Neural progenitor cell (in vitro differentiated cells): Measurements from ENCODE around the gene PLEKHA6. TPM values are rescaled to one million over a fixed set of nuclear protein-coding genes. Genes with fewer than 3 reads are reported as not detected.

Experiments
- DNase-seq: peaks from one replicate; pipeline ENCODE4 v3.0.0-alpha.2; 2016; ENCODE audit warnings: low spot score
- H2AFZ ChIP-seq: fragments of 200-600 bp; sonication (generic); replicated peaks from 2 replicates; pipeline ENCODE4 v1.6.1; 2016; ENCODE audit warnings: antibody characterized with exemption
- H3F3A ChIP-seq: fragments of 200-600 bp; sonication (generic); 2 replicates; pipeline ENCODE4 v1.6.1; 2016; ENCODE audit warnings: antibody characterized with exemption, low read depth
- H3K27ac ChIP-seq: fragments of 200-600 bp; sonication (generic); 2 replicates; pipeline ENCODE4 v1.5.1; 2016; ENCODE audit warnings: mild to moderate bottlenecking
- H3K27me3 ChIP-seq: fragments of 200-600 bp; sonication (generic); 2 replicates; pipeline ENCODE4 v1.6.1; 2016; ENCODE audit warnings: mild to moderate bottlenecking, moderate library complexity
- H3K36me3 ChIP-seq: fragments of 200-600 bp; sonication (generic); 2 replicates; pipeline ENCODE4 v1.5.1; 2016
- H3K4me1 ChIP-seq: fragments of 200-600 bp; sonication (generic); 2 replicates; pipeline ENCODE4 v1.6.1; 2016; ENCODE audit warnings: mixed run types
- H3K4me2 ChIP-seq: fragments of 200-600 bp; sonication (generic); 2 replicates; pipeline ENCODE4 v1.6.1; 2016
- H3K4me3 ChIP-seq: fragments of 200-600 bp; sonication (generic); 2 replicates; pipeline ENCODE4 v1.5.1; 2016
- H3K79me2 ChIP-seq: fragments of 200-600 bp; sonication (generic); 2 replicates; pipeline ENCODE4 v1.6.1; 2016; ENCODE audit warnings: low read depth
- H3K9ac ChIP-seq: fragments of 200-600 bp; sonication (generic); 2 replicates; pipeline ENCODE4 v1.6.1; 2016
- H3K9me3 ChIP-seq: fragments of 200-600 bp; sonication (generic); 2 replicates; pipeline ENCODE4 v1.5.1; 2016; ENCODE audit warnings: low read depth
- H4K20me1 ChIP-seq: fragments of 200-600 bp; sonication (generic); 2 replicates; pipeline ENCODE4 v1.6.1; 2016; ENCODE audit warnings: low read depth
- H3K27ac Mint-ChIP-seq: 3 replicates; pipeline ENCODE4 v1.8.0; 2021; ENCODE audit warnings: mixed read lengths
- H3K27me3 Mint-ChIP-seq: 2 replicates; pipeline ENCODE4 v1.8.0; 2022; ENCODE audit warnings: low read depth, mild to moderate bottlenecking, inconsistent platforms, moderate library complexity, mixed read lengths; ENCODE audit not compliant: insufficient read depth
- H3K36me3 Mint-ChIP-seq: 3 replicates; pipeline ENCODE4 v1.8.0; 2021; ENCODE audit warnings: mixed read lengths
- H3K4me1 Mint-ChIP-seq: 3 replicates; pipeline ENCODE4 v1.8.0; 2021; ENCODE audit warnings: mixed read lengths
- H3K4me3 Mint-ChIP-seq: 3 replicates; pipeline ENCODE4 v1.8.0; 2021; ENCODE audit warnings: mild to moderate bottlenecking, moderate library complexity, mixed read lengths
- H3K9me3 Mint-ChIP-seq: 3 replicates; pipeline ENCODE4 v1.8.0; 2020; ENCODE audit warnings: mixed read lengths
- CTCF ChIP-seq: fragments of 200-600 bp; sonication (generic); IDR thresholded peaks from 2 replicates; pipeline ENCODE4 v1.5.1; 2017; ENCODE audit warnings: antibody characterized with exemption, mild to moderate bottlenecking
- EZH2 ChIP-seq: fragments of 200-600 bp; sonication (generic); IDR thresholded peaks from 2 replicates; pipeline ENCODE4 v1.6.1; 2017; ENCODE audit warnings: antibody characterized with exemption, mild to moderate bottlenecking, moderate library complexity
- EZH2phosphoT487 ChIP-seq: fragments of 200-600 bp; sonication (generic); IDR thresholded peaks from 2 replicates; pipeline ENCODE4 v1.6.1; 2017; ENCODE audit warnings: antibody characterized with exemption
- total RNA-seq: library from RNA; depleted of rRNA; stranded (reverse); fragments of >200 nt; gene quantifications from 2 replicates; pipeline ENCODE4 v1.2.3, GENCODE V29; 2015; ENCODE audit warnings: low replicate concordance

The PLEKHA6 gene
- total RNA-seq, 1 donor from 2014 or later, result 0.58 TPM

DNA sequence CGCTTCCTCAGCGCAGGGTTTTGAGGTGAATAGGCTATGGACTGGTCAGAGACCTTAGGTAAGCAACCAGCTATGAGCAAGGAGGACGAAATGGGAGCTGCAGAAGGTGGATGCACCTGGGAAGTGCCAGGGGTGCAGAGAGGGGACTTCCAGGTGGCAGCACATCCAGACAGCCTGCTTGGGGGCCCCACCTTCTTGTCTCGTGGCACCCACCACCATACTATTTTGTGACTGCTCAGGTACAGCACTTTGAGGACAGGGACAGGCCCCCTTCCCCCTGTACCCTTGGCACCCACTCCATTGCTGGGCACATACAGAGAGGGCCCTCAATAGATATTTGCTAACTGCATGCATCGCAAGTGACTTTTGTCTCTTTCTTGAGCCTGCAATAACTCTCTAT, 162.7 kb downstream of the PLEKHA6 start:
- no peak overlapping the region for H3K27ac ChIP-seq
- no peak overlapping the region for H3K9ac ChIP-seq
- H3K9me3 ChIP-seq, result no peaks in the 10 kb centered on the region
- H4K20me1 ChIP-seq, result no peaks in the 10 kb centered on the region
- H3K4me2 ChIP-seq, result no peak overlapping the region
- no peaks in the 10 kb centered on the region for H3K4me1 ChIP-seq
- Mint-ChIP-seq H3K36me3 (no peaks in the 10 kb centered on the region), H3K4me3 (no peak overlapping the region), H3K27me3 (peaks cover 27% of the 10 kb centered on the region), H3K4me1 (peaks cover 3% of the 10 kb centered on the region), H3K27ac (no peak overlapping the region), H3K9me3 (no peaks in the 10 kb centered on the region)
- no peak overlapping the region for H2AFZ ChIP-seq
- DNase-seq, result no peak
- H3K27me3 ChIP-seq, result peaks cover 13% of the 10 kb centered on the region
- no peaks in the 10 kb centered on the region for H3K36me3 ChIP-seq
- no peak overlapping the region for H3K4me3 ChIP-seq
- H3F3A ChIP-seq, result peaks cover 6% of the 10 kb centered on the region
- H3K79me2 ChIP-seq, result no peaks in the 10 kb centered on the region
- TF ChIP-seq EZH2phosphoT487 (no peak), CTCF (no peak), EZH2 (no peak)

- no peak within 1 kb of the TSS for H3K4me3 ChIP-seq
- H3K27ac Mint-ChIP-seq, result no peak within 1 kb of the TSS
Observed at GRCh38 chr1:204196068-204196795, 163.5 kb downstream of the PLEKHA6 start, which contains the start of gene KISS1. Gene KISS1, minus strand, starts transcription at chr1:204196491. Its CDS starts 3,615 bp downstream, at chr1:204192876.

DNA sequence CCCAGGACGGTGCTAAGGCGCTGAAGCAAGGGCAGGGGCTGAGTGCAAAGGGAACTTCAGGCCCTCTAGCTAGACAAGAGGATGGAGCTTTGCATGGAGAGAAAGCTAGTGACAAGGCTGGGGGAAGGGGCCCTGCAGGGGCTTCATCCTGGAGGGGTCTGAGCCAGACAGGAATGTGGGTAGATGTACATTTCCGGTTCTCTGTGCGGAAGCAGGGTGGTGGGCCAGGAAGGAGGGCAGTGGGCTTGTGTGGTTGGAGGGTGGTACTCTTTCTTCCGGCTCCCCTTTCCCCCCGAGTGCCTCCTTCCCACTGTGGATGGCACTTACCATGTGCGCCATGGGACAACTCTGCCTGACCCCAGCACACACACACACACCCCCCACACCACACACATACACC, 165.0 kb downstream of the PLEKHA6 start:
- peaks cover 11% of the 10 kb centered on the region for H3F3A ChIP-seq
- Mint-ChIP-seq H3K27ac (no peak overlapping the region), H3K4me3 (peak overlapping the region; percentile 3), H3K36me3 (no peaks in the 10 kb centered on the region), H3K27me3 (peaks cover 29% of the 10 kb centered on the region), H3K9me3 (no peaks in the 10 kb centered on the region), H3K4me1 (peaks cover 14% of the 10 kb centered on the region)
- peaks cover 16% of the 10 kb centered on the region for H3K4me1 ChIP-seq
- no peak overlapping the region for H3K27ac ChIP-seq
- H3K9ac ChIP-seq, result no peak overlapping the region
- no peaks in the 10 kb centered on the region for H4K20me1 ChIP-seq
- no peak overlapping the region for H2AFZ ChIP-seq
- H3K9me3 ChIP-seq, result no peaks in the 10 kb centered on the region
- no peaks in the 10 kb centered on the region for H3K79me2 ChIP-seq
- no peaks in the 10 kb centered on the region for H3K36me3 ChIP-seq
- no peak overlapping the region for H3K4me2 ChIP-seq
- TF ChIP-seq EZH2 (no peak), EZH2phosphoT487 (no peak), CTCF (no peak)
- H3K4me3 ChIP-seq, result no peak overlapping the region
- DNase-seq, result no peak
- H3K27me3 ChIP-seq, result peaks cover 36% of the 10 kb centered on the region

More at GRCh38 chr1:204196068-204196795, 163.5 kb downstream of the PLEKHA6 start, which contains the start of gene KISS1:
- Histone ChIP-seq H3K79me2 (no peaks in the 10 kb centered on the region), H3K27ac (no peak within 1 kb of the TSS), H3K36me3 (no peaks in the 10 kb centered on the region), H3K9ac (no peak within 1 kb of the TSS), H3K4me2 (no peak within 1 kb of the TSS), H3K27me3 (peaks cover 22% of the 10 kb centered on the region), H3K4me1 (peaks cover 4% of the 10 kb centered on the region), H2AFZ (peak within 1 kb of the TSS; percentile 17), H3K9me3 (no peaks in the 10 kb centered on the region), H3F3A (peaks cover 6% of the 10 kb centered on the region), H4K20me1 (no peaks in the 10 kb centered on the region)
- Mint-ChIP-seq H3K4me3 (no peak within 1 kb of the TSS), H3K4me1 (peaks cover 6% of the 10 kb centered on the region), H3K36me3 (no peaks in the 10 kb centered on the region), H3K9me3 (no peaks in the 10 kb centered on the region), H3K27me3 (peaks cover 26% of the 10 kb centered on the region)
- no peak for DNase-seq
- TF ChIP-seq EZH2, result no peak
- TF ChIP-seq EZH2phosphoT487, result no peak
- TF ChIP-seq CTCF, result no peak
